Common myeloid progenitor, CD34-positive (primary cell): ENCODE results near the gene EHBP1L1.

Experiments
- CTCF ChIA-PET: fragments of 350-600 bp; sonication (Branson Sonifier 250); formaldehyde crosslinking; loops from one replicate; lab custom pipeline; 2021; ENCODE audit warnings: antibody characterized with exemption; lab: Charles Lee
- POLR2A ChIA-PET: fragments of 350-600 bp; sonication (Branson Sonifier 250); formaldehyde crosslinking; loops from one replicate; lab custom pipeline; 2021; ENCODE audit warnings: antibody characterized with exemption; lab: Charles Lee
- DNase-seq, 3 donors: peaks; one replicate each; pipeline versions ENCODE4 v3.0.0 to v3.0.0-alpha.2; 2013
- H3K27ac ChIP-seq, 2 experiments: 1 replicate in 1 of 2; 2 replicates in 1 of 2; pipeline ENCODE4 v1.7.0; 2013; ENCODE audit warnings: inconsistent platforms in 2 of 2, low read length in 2 of 2, mild to moderate bottlenecking in 2 of 2, low read depth in 1 of 2, moderate library complexity in 1 of 2; ENCODE audit not compliant: severe bottlenecking in 2 of 2, insufficient read depth in 1 of 2, poor library complexity in 1 of 2
- H3K27me3 ChIP-seq, 5 experiments: replicated peaks in 2 of 5; 1 replicate in 3 of 5; 2 replicates in 2 of 5; pipeline versions ENCODE4 v1.6.1 to v1.7.0; 2013; ENCODE audit warnings: low read length in 4 of 5, mild to moderate bottlenecking in 2 of 5, moderate library complexity in 2 of 5, inconsistent platforms in 1 of 5; ENCODE audit not compliant: insufficient read depth in 5 of 5, control insufficient read depth in 4 of 5
- H3K36me3 ChIP-seq, 4 experiments: 1 replicate in 2 of 4; 2 replicates in 2 of 4; pipeline versions ENCODE4 v1.6.1 to v1.7.0; 2013; ENCODE audit warnings: low read length in 3 of 4, control low read depth in 1 of 4, mild to moderate bottlenecking in 1 of 4; ENCODE audit not compliant: control insufficient read depth in 4 of 4, insufficient read depth in 4 of 4
- H3K4me1 ChIP-seq, 4 experiments: 1 replicate in 3 of 4; 2 replicates in 1 of 4; pipeline versions ENCODE4 v1.6.1 to v1.7.1; 2013; ENCODE audit warnings: low read length in 3 of 4, mild to moderate bottlenecking in 3 of 4, control low read depth in 1 of 4, inconsistent platforms in 1 of 4, moderate library complexity in 1 of 4; ENCODE audit not compliant: control insufficient read depth in 4 of 4, insufficient read depth in 4 of 4; ENCODE audit errors: control extremely low read depth in 1 of 4
- H3K4me3 ChIP-seq, 7 experiments: 1 replicate in 4 of 7; 2 replicates in 3 of 7; pipeline versions ENCODE4 v1.5.1 to v1.7.0; 2013; ENCODE audit warnings: mild to moderate bottlenecking in 7 of 7, low read length in 6 of 7, moderate library complexity in 6 of 7, inconsistent platforms in 2 of 7, low read depth in 2 of 7, control low read depth in 1 of 7; ENCODE audit not compliant: insufficient read depth in 4 of 7, control insufficient read depth in 1 of 7; ENCODE audit errors: extremely low read depth in 1 of 7
- H3K9me3 ChIP-seq, 5 experiments: 1 replicate in 4 of 5; 2 replicates in 1 of 5; pipeline versions ENCODE4 v1.6.1 to v1.7.1; 2013; ENCODE audit warnings: low read length in 4 of 5, mild to moderate bottlenecking in 2 of 5, inconsistent platforms in 1 of 5, low read depth in 1 of 5, moderate library complexity in 1 of 5; ENCODE audit not compliant: control insufficient read depth in 4 of 5, insufficient read depth in 2 of 5; ENCODE audit errors: control extremely low read depth in 1 of 5
- WGBS: methylation state at CpG from one replicate; pipeline ENCODE4 v1.1.5; 2013; ENCODE audit not compliant: insufficient coverage; 5-methylcytosine and 5-hydroxymethylcytosine counted together

The EHBP1L1 gene

DNA sequence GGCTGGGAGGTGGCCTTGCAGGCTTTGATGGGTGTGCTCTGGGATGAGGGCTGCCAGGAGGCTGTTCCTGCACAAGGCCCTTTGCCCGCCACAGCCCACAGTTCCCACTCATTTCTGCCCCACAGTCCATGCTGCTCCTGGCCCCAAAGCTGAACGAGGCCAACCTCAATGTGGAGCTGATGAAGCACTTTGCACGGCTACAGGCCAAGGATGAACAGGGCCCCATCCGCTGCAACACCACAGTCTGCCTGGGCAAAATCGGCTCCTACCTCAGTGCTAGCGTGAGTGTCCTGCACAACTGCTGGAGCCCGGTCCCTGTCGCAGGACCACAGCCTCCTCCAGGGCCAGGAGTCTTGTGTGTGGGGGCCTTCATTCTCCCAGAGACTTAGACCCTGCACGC, 40.8 kb upstream of the EHBP1L1 start:
- Histone ChIP-seq H3K27me3 (no peaks in the 10 kb centered on the region), H3K4me1 (peaks cover 0 to 7% (median 6%) of the 10 kb centered on the region in 4 experiments), H3K27ac (no peak overlapping the region), H3K36me3 (peaks cover 2 to 72% (median 56%) of the 10 kb centered on the region in 4 experiments), H3K4me3 (no peak overlapping the region), H3K9me3 (no peaks in the 10 kb centered on the region)
- POLR2A ChIA-PET = no interaction called here
- CTCF ChIA-PET = interaction anchor here (0.6 to 21.8 kb wide), 3 partner anchors 31 to 59 kb away, joined by 3 to 262 read pairs (median 239); partner anchors contain the start of genes EHBP1L1, FAM89B, LTBP3 and ZNRD2
- WGBS = 100% methylated on average over 9 of the region's 9 CpGs
- no peak for DNase-seq

DNA sequence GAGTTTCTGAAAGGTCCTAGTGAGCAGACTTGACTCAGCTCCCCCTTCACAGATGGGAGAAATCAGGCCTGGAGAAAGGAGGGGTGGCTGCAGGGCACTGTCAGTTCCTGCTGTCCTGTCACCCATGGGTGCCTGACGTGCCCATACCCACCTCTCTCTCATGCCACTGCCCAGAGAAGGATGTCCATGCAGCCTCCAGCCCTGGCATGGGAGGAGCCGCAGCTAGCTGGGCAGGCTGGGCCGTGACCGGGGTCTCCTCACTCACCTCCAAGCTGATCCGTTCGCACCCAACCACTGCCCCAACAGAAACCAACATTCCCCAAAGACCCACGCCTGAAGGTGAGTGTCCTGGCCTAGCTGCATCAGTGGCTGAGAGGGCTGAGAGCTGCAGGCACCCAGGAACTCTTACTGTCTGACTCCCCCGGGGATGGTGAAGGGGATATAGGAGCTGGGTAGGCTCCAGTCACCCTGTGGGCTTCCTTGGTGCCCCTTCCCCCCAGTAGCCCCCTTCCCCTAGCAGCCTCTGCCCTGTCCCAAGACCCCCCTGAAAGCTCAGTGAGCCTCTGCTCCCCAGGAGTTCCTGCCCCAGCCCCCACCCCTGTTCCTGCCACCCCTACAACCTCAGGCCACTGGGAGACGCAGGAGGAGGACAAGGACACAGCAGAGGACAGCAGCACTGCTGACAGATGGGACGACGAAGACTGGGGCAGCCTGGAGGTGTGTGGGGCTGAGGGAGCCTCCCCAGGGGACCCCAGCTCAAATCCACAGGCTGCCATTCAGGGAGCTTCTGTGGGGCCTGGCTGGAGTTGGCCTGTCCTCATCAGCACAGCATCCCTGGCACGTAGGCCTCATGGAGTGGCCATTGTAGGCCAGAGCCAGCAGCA, 39.2 kb upstream of the EHBP1L1 start:
- no peak overlapping the region for H3K27ac ChIP-seq
- H3K27me3 ChIP-seq = no peaks in the 10 kb centered on the region
- DNase-seq = no peak
- no peaks in the 10 kb centered on the region for H3K9me3 ChIP-seq
- peaks cover 3 to 22% (median 20%) of the 10 kb centered on the region in 4 experiments for H3K4me1 ChIP-seq
- H3K4me3 ChIP-seq = no peak overlapping the region
- peaks cover 2 to 57% (median 42%) of the 10 kb centered on the region in 4 experiments for H3K36me3 ChIP-seq
- WGBS = 98% methylated on average over 8 of the region's 12 CpGs
- CTCF ChIA-PET = interaction anchor here (1.5 to 21.8 kb wide), 6 partner anchors 9 to 58 kb away, joined by 3 to 262 read pairs (median 54); partner anchors contain the start of genes EHBP1L1, FAM89B, KCNK7 and LTBP3
- POLR2A ChIA-PET = no interaction called here

DNA sequence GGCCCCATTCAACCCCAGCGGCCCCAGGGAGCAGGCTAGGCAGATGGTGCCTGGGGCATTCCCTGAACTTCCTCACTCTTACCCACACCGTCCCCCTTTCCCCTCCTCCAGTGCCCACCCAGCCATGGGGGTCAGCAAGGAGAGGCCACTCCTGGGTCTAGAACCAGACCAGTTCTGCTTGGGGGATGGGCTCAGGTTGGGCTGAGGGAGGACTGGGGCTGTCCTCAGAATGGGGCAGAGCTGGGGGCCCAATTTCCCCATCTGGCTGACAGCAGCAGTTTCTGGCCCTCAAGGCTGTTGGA, 38.6 kb upstream of the EHBP1L1 start:
- Histone ChIP-seq H3K27me3 (no peaks in the 10 kb centered on the region), H3K9me3 (no peaks in the 10 kb centered on the region), H3K36me3 (peaks cover 2 to 53% (median 38%) of the 10 kb centered on the region in 4 experiments), H3K4me1 (peaks cover 3 to 27% (median 24%) of the 10 kb centered on the region in 4 experiments), H3K27ac (no peak overlapping the region), H3K4me3 (no peak overlapping the region)
- no CpG with 5 or more reads among the region's 2 CpGs for WGBS
- CTCF ChIA-PET = interaction anchor here (1.0 to 21.8 kb wide), 7 partner anchors 7 to 58 kb away, joined by 3 to 262 read pairs (median 19); partner anchors contain the start of genes EHBP1L1, FAM89B, KCNK7 and LTBP3
- no peak for DNase-seq
- POLR2A ChIA-PET = no interaction called here

DNA sequence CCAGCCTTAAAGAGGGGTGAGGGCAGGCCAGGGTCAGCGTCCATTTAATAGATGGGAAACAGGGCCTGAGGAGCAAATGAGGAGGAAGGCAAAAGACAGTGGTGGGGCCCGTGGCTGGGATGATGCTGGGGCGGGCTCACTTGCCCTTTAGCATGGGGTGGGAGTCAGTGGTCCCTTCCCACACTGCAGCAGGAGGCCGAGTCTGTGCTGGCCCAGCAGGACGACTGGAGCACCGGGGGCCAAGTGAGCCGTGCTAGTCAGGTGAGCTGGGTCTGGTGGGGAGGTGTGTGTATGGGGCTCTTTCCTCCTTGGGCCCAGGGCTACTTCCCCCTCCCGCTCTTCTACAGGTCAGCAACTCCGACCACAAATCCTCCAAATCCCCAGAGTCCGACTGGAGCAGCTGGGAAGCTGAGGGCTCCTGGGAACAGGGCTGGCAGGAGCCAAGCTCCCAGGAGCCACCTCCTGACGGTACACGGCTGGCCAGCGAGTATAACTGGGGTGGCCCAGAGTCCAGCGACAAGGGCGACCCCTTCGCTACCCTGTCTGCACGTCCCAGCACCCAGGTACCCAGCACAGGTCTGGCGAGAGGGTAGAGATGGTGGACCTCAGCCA, 38.1 kb upstream of the EHBP1L1 start:
- POLR2A ChIA-PET = no interaction called here
- CTCF ChIA-PET = interaction anchor here (1.0 to 21.8 kb wide), 7 partner anchors 8 to 57 kb away, joined by 3 to 262 read pairs (median 19); partner anchors contain the start of genes EHBP1L1, FAM89B, KCNK7 and LTBP3
- 95% methylated on average over 12 of the region's 18 CpGs for WGBS

DNA sequence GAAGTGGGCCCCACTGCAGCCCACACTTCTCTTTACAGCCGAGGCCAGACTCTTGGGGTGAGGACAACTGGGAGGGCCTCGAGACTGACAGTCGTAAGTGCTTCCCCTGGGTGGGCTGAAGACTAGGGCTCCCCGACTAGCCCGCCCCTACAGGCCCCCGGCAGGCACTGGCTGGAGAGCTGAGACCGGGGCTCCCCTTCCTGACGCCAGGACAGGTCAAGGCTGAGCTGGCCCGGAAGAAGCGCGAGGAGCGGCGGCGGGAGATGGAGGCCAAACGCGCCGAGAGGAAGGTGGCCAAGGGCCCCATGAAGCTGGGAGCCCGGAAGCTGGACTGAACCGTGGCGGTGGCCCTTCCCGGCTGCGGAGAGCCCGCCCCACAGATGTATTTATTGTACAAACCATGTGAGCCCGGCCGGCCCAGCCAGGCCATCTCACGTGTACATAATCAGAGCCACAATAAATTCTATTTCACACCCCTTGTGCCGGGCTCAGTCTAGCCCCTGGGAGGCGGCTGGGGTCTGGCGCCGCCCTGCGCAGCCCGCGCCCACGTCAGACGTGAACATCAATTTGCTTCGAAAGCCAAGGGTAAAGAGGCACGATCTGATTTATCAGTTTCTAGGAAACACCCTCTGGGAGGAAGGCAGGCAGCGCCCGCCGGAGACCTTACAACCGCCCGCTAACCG, 37.5 kb upstream of the EHBP1L1 start:
- CTCF ChIA-PET = interaction anchor here (1.0 to 21.8 kb wide), 6 partner anchors 8 to 56 kb away, joined by 3 to 262 read pairs (median 54); partner anchors contain the start of genes EHBP1L1, FAM89B, KCNK7 and LTBP3
- Histone ChIP-seq H3K27me3 (no peaks in the 10 kb centered on the region), H3K9me3 (no peaks in the 10 kb centered on the region), H3K36me3 (peaks cover 2 to 47% (median 33%) of the 10 kb centered on the region in 4 experiments), H3K4me1 (peaks cover 3 to 27% (median 24%) of the 10 kb centered on the region in 4 experiments), H3K4me3 (no peak overlapping the region), H3K27ac (no peak overlapping the region)
- 96% methylated on average over 38 of the region's 43 CpGs for WGBS
- DNase-seq = no peak
- POLR2A ChIA-PET = no interaction called here

More for the DNA sequence above, 38.1 kb upstream of the EHBP1L1 start:
- Histone ChIP-seq H3K27me3 (no peaks in the 10 kb centered on the region), H3K4me3 (no peak overlapping the region), H3K4me1 (peaks cover 3 to 27% (median 24%) of the 10 kb centered on the region in 4 experiments), H3K9me3 (no peaks in the 10 kb centered on the region), H3K27ac (no peak overlapping the region), H3K36me3 (peaks cover 2 to 49% (median 36%) of the 10 kb centered on the region in 4 experiments)
- no peak for DNase-seq

DNA sequence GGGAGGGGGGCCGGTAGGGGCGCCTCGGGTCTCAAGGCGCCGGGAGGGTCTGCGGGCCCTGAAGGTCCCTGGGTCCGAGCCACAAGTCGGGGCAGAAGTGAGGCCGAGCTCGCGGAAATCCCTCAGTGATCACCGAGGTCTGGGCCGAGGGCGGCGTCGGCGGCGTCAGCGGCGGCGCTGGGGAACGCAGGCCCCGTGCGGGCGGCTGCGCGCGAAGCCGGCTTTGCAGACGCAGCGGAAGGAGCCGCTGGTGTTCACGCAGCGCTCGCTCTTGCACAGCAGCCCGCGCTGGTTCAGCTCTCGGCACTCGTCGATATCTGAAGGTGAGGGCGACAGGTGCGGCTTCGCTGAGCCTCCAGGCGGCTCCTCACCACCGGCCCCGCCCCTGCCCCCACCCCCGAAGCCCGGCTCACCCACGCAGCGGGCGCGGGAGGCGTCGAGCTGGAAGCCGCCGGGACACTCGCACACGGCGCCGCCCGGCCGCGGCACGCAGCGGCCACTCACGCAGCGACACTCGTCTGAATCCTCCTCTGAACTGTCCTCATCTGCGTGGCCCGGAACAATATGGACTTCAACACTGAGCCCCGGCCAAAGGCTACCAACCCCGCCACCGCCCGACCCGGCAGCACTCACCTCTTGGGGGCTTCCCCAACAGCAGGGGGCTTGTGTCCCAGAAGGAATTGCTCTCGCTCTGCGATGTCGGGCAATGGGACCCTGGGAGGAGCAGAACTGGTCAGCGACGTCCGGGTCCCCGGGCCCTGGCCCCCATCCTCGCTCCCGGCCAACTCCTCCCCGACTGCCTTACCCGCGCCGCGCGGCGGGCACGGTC, 36.7 kb upstream of the EHBP1L1 start:
- WGBS = 95% methylated on average over 76 of the region's 92 CpGs
- H3K36me3 ChIP-seq = peaks cover 2 to 49% (median 33%) of the 10 kb centered on the region in 4 experiments
- H3K4me1 ChIP-seq = peaks cover 3 to 27% (median 24%) of the 10 kb centered on the region in 4 experiments
- ChIA-PET CTCF (interaction anchor here (2.1 to 21.8 kb wide), 9 partner anchors 9 to 73 kb away, joined by 6 to 262 read pairs (median 24); partner anchors contain the start of genes EHBP1L1, FAM89B, KCNK7 and LTBP3), POLR2A (interaction anchor here (0.7 to 2.3 kb wide), 4 partner anchors 13 to 36 kb away, joined by 3 to 13 read pairs (median 6); partner anchors contain the start of genes EHBP1L1 and ZNRD2)
- H3K4me3 ChIP-seq = peak overlapping the region in 4 of 7 experiments; percentile 72 to 87 (median 76)
- no peaks in the 10 kb centered on the region for H3K27me3 ChIP-seq
- no peaks in the 10 kb centered on the region for H3K9me3 ChIP-seq
- H3K27ac ChIP-seq = no peak overlapping the region
- DNase-seq = no peak
